Activated CD4-positive, alpha-beta T cell treated with anti-CD3 and anti-CD28 coated beads, Interleukin-2, amount 50 U/mL, for 24 hours (primary cell): ENCODE data around the gene GALNT9.
A peak's percentile ranks its signal among the peaks of the same experiment; 100 is the strongest.

Source experiments
- DNase-seq, 2 donors: peaks; one replicate each; pipeline ENCODE4 v3.0.0-alpha.2; 2020; ENCODE audit warnings: low read depth in 1 of 2, low spot score in 1 of 2

The GALNT9 gene

GRCh38 chr12:132161796-132162507 lies 167.4 kb downstream of the GALNT9 start:
- no peak for DNase-seq

- DNase-seq = no peak
Observed at GRCh38 chr12:132161036-132161781, 168.2 kb downstream of the GALNT9 start.

GRCh38 chr12:132160601-132161035 lies 168.8 kb downstream of the GALNT9 start:
- DNase-seq = no peak

GRCh38 chr12:132160016-132160415 lies 169.4 kb downstream of the GALNT9 start:
- DNase-seq = no peak

- no peak for DNase-seq
Observed at GRCh38 chr12:132159555-132160003, 169.8 kb downstream of the GALNT9 start.

- no peak for DNase-seq
Observed at GRCh38 chr12:132158677-132159554, 170.5 kb downstream of the GALNT9 start.

- no peak for DNase-seq
Observed at GRCh38 chr12:132157733-132158409, 171.5 kb downstream of the GALNT9 start.

GRCh38 chr12:132156573-132157325 lies 172.6 kb downstream of the GALNT9 start:
- DNase-seq = no peak

- DNase-seq = no peak
Observed at GRCh38 chr12:132155771-132156572, 173.4 kb downstream of the GALNT9 start.

- DNase-seq = no peak
Observed at GRCh38 chr12:132154941-132155770, 174.2 kb downstream of the GALNT9 start.

GRCh38 chr12:132154341-132154761 lies 175.0 kb downstream of the GALNT9 start:
- DNase-seq = no peak

GRCh38 chr12:132153501-132154340 lies 175.7 kb downstream of the GALNT9 start:
- DNase-seq = peak; percentile 39 to 54

- no peak for DNase-seq
Observed at GRCh38 chr12:132152953-132153352, 176.4 kb downstream of the GALNT9 start.

- no peak for DNase-seq
Observed at GRCh38 chr12:132152411-132152821, 177.0 kb downstream of the GALNT9 start.

- DNase-seq = no peak
Observed at GRCh38 chr12:132151766-132152410, 177.5 kb downstream of the GALNT9 start.

- DNase-seq = no peak
Observed at GRCh38 chr12:132151145-132151765, 178.1 kb downstream of the GALNT9 start.

GRCh38 chr12:132150780-132151144 lies 178.6 kb downstream of the GALNT9 start:
- no peak for DNase-seq
